NCI-H2081 treated with DMSO at 0.1 percent for 48 hours (cell line): Measurements from ENCODE around the gene GFOD1.

Source experiments
- DNase-seq: peaks from one replicate; lab custom pipeline; 2025; lab: John Stamatoyannopoulos, UW

Gene GFOD1

DNA sequence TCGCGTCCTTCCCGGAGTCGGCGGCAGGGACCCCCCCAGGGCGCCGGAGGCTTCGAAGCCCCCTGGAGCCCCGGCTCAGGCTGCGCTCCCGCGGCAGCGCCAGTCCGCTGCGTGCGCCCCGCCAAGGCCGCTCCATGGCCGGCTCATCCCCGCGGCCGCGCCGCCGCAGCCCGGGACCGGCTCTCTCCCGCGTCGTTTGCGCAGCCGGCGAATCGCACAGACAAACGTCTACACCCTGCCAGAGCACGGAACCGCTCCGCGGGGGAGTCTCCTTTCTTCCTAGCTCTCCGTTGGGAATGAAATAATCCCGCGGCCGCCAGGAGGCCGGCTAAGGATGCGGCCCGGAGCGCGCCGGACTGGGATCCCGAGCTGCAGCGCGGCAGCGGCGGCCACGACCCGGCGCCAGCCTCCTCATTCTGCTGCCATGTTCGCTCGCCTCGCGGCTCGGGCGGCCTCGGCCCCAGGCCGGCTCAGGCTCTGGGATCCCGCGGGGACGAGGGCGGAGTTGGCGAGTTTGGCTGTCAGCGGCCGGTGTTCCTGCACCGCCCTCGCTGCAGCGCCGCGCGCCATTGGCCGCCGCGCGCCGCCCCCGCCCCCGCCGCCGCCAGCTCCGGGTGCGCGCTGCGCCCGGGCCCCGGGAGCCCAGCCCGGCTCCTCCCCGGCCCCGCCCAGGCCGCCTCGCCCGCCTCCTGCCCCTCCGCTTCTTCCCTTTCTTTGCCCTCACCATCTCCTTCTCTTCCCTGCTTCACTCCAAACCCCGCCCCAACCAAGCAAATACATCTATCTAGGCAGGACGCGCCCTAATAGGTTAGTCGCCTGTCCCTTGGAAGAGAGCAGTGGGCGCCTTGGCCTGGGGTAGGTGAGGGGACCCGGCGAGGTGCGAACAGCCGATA lies at the start of gene GFOD1:
GFOD1 (minus strand) TSS at position 479 of the 893 bp plus-strand sequence. CDS start 710 bp downstream, outside the sequence.
- peak; percentile 68 for DNase-seq

GRCh38 chr6:13536796-13537526 lies 49.6 kb upstream of the GFOD1 start:
- no peak for DNase-seq

DNA sequence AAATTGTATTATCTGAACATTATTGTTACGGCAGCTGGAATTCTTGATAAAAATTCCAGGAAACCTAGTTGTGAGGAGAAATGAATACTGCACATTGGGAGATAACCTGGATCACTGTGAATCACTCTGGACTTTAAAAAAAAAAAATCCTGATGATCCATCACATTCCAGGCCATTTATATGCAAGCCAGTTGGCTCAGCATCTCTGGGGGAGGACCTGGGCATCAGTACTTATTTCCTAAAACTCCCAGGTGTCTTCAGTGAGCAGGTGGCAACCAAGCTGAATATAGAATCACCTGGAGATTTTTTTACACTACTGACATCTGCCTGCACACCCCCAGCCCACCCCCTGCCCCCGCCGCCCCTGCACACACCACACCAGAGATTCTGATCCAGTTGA lies 47.9 kb upstream of the GFOD1 start:
- DNase-seq: no peak

DNA sequence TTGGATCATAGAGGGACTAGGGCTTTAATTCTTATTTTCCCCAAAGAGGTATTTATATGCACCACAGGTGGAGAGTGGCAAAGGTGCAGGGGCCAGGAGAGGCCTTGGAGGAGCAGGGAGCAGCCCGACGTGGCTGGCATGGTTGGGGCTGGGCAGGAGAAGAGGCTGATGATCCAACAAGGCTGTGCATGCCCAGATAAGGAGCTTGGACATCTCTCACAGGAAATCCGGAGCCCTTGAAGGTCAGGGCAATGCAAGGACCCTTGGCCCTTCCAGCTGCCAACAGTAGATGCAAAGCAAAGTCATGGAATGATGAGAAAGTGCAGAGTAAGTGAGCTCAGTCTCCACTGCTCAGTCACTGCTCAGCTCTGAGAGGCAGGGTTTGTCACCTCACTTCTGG lies 47.1 kb upstream of the GFOD1 start:
- DNase-seq: no peak

GRCh38 chr6:13531956-13532355 lies 44.6 kb upstream of the GFOD1 start:
- DNase-seq: no peak

DNA sequence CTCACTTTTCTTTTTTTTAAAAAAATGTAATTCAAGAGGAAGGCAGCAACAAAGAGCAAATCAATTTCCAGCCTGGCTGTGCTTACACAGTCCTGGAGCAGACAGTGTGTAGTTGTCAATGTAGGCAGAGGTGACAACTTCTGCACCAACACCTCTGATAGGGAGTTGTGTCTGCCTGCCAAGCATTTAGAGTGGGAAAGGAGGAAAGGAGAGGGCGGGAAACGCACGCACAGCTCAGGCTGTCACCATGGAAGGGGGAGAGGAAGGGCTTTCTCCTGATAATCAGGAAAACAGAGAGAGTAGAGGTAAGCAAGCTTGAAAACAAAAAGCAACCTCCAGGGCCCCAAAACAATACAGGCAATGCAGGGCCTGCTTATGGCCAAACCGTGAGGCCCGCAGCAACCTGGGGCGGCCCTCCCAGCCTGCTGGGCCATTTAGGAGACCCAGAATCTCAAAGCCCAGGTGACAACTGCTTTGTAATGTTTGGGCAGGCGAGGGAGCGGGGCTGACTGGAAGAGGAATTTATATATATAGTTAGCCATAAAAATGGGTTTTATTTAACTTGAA lies 41.5 kb upstream of the GFOD1 start:
- DNase-seq: no peak

DNA sequence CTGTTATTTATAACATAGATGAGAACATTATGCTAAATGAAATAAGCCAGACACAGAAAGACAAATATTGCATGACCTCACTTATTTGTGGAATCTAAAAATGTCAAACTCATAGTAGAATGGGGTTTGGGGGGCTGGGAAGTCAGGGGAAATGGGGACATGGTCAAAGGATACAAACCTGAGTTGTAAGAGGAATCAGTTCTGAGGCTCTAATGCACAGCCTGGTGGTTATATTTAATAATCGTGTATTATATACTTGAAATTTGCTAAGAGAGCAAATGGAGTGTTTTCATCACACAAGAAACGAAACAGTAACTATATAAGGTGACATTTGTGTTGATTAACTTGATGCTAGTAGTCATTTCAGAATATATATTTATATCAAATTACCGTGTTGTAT lies 40.8 kb upstream of the GFOD1 start:
- DNase-seq: no peak

DNA sequence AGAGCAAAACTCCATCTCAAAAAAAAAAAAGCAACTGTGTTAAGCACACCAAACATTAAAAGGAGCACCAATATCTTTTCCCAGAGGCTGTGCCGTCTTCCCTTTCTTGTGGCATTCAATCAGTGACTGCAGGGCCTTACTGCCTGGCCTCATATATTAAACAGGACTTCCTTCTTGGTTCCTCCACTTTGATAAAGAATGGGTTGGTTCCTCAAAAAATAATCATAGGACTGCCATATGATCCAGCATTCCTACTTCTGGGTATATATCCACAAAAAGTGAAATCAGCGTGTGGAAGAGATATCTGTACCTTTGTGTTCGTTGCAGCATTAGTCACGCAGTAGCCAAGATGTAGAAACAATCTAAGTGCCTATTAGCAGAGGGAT lies 40.3 kb upstream of the GFOD1 start:
- DNase-seq: no peak

- DNase-seq: peak; percentile 80
Measured at GRCh38 chr6:13526727-13527670, 39.6 kb upstream of the GFOD1 start.

GRCh38 chr6:13526357-13526726 lies 38.9 kb upstream of the GFOD1 start:
- no peak for DNase-seq

DNA sequence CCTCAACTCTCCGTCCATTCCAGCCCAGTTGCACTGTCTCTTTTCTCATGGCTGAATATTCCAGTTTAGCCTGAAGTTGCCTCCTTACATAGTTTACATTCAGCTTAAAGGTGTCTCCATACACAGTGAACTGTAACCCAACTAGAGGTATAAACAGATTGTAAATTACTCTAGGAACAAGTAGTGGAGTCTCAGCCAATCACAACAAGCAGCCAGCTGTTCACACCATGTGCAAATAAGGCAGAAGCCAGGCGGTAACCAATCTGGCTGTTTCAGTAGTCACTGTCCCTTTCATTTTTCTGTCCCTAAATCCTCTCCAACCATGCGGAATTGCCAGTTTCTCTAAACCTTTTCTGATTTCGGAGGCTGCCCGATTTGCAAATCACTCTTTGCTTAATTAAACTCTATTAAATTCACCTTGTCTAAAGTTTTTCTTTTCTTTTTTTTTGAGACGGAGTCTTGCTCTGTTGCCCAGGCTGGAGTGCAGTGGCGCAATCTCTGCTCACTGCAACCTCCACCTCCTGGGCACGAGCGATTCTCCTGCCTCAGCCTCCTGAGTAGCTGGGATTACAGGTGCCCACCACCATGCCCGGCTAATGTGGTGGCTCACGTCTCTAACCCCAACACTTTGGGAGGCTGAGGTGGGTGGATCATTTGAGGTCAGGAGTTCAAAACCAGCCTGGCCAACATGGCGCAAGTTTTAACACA lies 37.6 kb upstream of the GFOD1 start:
- no peak for DNase-seq

- DNase-seq: no peak
Measured at GRCh38 chr6:13523826-13524622, 36.6 kb upstream of the GFOD1 start.

DNA sequence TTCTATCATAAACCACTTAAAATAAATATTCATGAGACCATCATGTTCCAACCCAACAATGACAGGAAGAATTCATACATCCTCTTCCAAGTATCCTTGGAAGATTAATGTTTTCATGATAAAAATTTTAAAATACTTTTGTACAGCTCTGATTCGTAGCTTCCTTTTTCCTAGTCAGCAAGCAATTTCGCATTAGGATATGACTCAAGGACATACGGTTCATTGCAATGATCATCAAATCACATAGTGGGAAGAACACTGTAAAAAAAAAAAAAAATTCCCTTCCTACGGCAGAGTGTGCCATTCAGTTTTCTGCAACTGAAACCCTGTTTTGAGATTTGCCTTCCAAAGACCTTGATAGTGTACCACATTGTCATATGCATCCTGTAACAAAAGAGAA lies 35.3 kb upstream of the GFOD1 start:
- no peak for DNase-seq

GRCh38 chr6:13519839-13520238 lies 32.4 kb upstream of the GFOD1 start:
- DNase-seq: no peak

DNA sequence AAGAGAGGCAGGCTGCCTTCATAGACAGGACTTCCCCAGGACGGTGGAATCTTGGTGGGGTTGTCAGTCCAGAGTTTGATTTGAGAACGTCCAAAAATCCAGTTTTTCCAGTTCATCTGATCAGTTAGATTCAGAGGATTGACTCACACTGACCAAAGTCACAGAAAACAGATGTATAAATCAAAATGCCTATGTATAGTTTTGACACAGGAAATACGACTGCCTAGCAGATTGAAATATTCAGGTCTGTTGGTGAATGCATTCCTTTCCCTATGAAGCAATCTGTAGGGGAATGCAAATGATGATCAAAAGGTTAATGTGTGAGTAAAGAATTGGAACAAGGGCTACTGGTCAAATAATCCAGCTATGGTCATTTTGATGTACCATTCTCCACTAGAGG lies 29.7 kb upstream of the GFOD1 start:
- DNase-seq: no peak

GRCh38 chr6:13515912-13516311 lies 28.5 kb upstream of the GFOD1 start:
- DNase-seq: no peak

DNA sequence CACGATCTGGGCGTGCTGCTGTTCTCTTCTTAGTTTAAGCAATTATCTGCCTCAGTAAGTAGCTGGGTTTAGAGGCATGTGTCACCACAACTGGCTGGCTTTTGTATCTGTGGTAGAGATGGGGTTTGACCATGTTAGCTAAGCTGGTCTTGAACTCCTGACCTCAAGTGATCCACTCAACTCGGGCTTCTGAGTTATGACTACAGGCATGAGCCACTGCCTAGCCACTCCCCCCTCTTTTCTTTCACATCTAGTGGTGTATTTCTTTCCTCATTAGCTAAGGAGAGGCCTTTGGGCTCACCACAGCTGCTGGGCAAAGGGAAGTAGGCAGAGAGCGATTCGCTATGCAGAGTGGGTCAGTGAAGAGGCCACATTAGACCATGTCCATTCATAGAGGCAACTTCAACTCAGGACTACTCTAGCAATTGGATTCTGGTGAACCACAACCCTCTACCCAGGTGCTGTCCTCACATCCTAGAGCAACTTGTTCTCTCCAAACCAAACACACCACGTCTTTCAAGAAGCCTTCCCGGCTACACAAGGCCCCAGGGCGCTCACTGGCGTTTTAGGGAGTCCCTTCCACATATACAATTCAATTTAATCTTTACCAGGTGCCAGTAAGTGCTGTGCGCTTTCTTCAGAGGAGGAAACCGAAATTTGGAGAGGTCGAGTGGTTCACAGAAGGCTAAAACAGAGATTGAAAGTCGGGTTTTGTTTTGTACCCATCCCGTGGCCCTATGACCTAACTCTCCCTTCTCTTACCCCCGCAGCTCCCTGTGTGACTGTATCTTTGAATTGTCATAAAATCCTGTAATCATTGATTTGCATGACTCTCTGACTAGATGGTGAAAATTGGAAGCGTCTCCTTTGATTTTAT lies 26.5 kb upstream of the GFOD1 start:
- no peak for DNase-seq

GRCh38 chr6:13512900-13513299 lies 25.5 kb upstream of the GFOD1 start:
- no peak for DNase-seq

GRCh38 chr6:13511913-13512717 lies 24.7 kb upstream of the GFOD1 start:
- no peak for DNase-seq
